A673 (cell line): ENCODE measurements around the gene PDE9A. TPM values are rescaled to one million over a fixed set of nuclear protein-coding genes. Genes with fewer than 3 reads are reported as not detected.

Source experiments
- BruUV-seq: library from RNA; stranded (reverse); fragments of 400-500 nt; replicated peaks from 2 replicates; lab custom pipeline; 2021; lab: Mats Ljungman, UMichigan
- CTCF ChIA-PET: fragments of 300-600 bp; sonication (Branson Sonifier 250); formaldehyde crosslinking; loops from one replicate; lab custom pipeline; 2022; ENCODE audit warnings: antibody characterized with exemption; lab: Charles Lee
- POLR2A ChIA-PET: fragments of 300-600 bp; sonication (Branson Sonifier 250); formaldehyde crosslinking; loops from one replicate; lab custom pipeline; 2022; ENCODE audit warnings: antibody characterized with exemption; ENCODE audit not compliant: low non-redundant PET; lab: Charles Lee
- DNase-seq: peaks from one replicate; pipeline ENCODE4 v3.0.0-alpha.2; 2015; ENCODE audit warnings: low spot score
- H3K27ac ChIP-seq: fragments of 200-600 bp; sonication (generic); 2 replicates; pipeline ENCODE4 v1.5.1; 2016; ENCODE audit warnings: mixed run types, low read depth, mild to moderate bottlenecking, mixed read lengths, antibody characterized with exemption, low read length; ENCODE audit not compliant: poor library complexity, severe bottlenecking
- H3K27me3 ChIP-seq: fragments of 200-600 bp; sonication (generic); replicated peaks from 2 replicates; pipeline ENCODE4 v1.6.1; 2017; ENCODE audit warnings: mixed run types, low read depth, mild to moderate bottlenecking, mixed read lengths, antibody characterized with exemption, low read length; ENCODE audit not compliant: insufficient read depth, poor library complexity
- H3K36me3 ChIP-seq: fragments of 200-600 bp; sonication (generic); 2 replicates; pipeline ENCODE4 v1.6.1; 2016; ENCODE audit warnings: mixed run types, mild to moderate bottlenecking, mixed read lengths, antibody characterized with exemption, low read length; ENCODE audit not compliant: insufficient read depth, poor library complexity, severe bottlenecking
- H3K4me1 ChIP-seq: fragments of 200-600 bp; sonication (generic); 2 replicates; pipeline ENCODE4 v1.6.1; 2017; ENCODE audit warnings: mixed run types, mild to moderate bottlenecking, mixed read lengths, antibody characterized with exemption, low read length; ENCODE audit not compliant: insufficient read depth, poor library complexity, severe bottlenecking
- H3K4me3 ChIP-seq: fragments of 200-600 bp; sonication (generic); 2 replicates; pipeline ENCODE4 v1.5.1; 2016; ENCODE audit warnings: low read depth, mixed run types, mild to moderate bottlenecking, mixed read lengths, low read length; ENCODE audit not compliant: poor library complexity, severe bottlenecking
- H3K9me3 ChIP-seq: fragments of 200-600 bp; sonication (generic); 2 replicates; pipeline ENCODE4 v1.6.1; 2016; ENCODE audit warnings: mixed run types, low read depth, mild to moderate bottlenecking, mixed read lengths, antibody characterized with exemption, low read length; ENCODE audit not compliant: poor library complexity, severe bottlenecking
- CTCF ChIP-seq: fragments of 300-800, 200-600 bp; sonication (generic); conservative IDR thresholded peaks from 2 replicates; pipeline ENCODE4 v1.5.1; 2017; ENCODE audit warnings: low read depth, mild to moderate bottlenecking, antibody characterized with exemption, low read length, moderate library complexity, mixed read lengths
- EZH2 ChIP-seq: fragments of 200-600 bp; sonication (generic); IDR thresholded peaks from 2 replicates; pipeline ENCODE4 v1.6.1; 2017; ENCODE audit warnings: borderline replicate concordance, low read depth, mild to moderate bottlenecking, mixed read lengths, antibody characterized with exemption, low read length; ENCODE audit not compliant: poor library complexity, severe bottlenecking
- intact Hi-C: fragments of 100-400 bp; cut with micrococcal nuclease; formaldehyde crosslinking; loops from one replicate; pipeline ENCODE4 v1.10.0; 2022; ENCODE audit not compliant: unreplicated experiment
- total RNA-seq: library from RNA; stranded (reverse); gene quantifications from 2 replicates; pipeline ENCODE4 v1.2.3, GENCODE V29; 2021

The PDE9A gene
- total RNA-seq, 1 experiment from 2014 or later = 14.3 TPM

GRCh38 chr21:42651515-42652401, 1.7 kb upstream of the PDE9A start:
- H3K36me3 ChIP-seq = no peaks in the 10 kb centered on the region
- peaks cover 20% of the 10 kb centered on the region for H3K4me1 ChIP-seq
- no peaks in the 10 kb centered on the region for H3K9me3 ChIP-seq
- no peak for DNase-seq
- no peak for TF ChIP-seq EZH2
- TF ChIP-seq CTCF = no peak
- no TSS peak for BruUV-seq
- CTCF ChIA-PET = no interaction called here
- POLR2A ChIA-PET = no interaction called here
- no peak overlapping the region for H3K27ac ChIP-seq
- no peak overlapping the region for H3K4me3 ChIP-seq
- H3K27me3 ChIP-seq = no peaks in the 10 kb centered on the region
- intact Hi-C loops = no loop called here

- intact Hi-C loops = no loop called here
- CTCF ChIA-PET = interaction anchor here (0.6 kb wide), 1 partner anchor 36 kb away, joined by 3 read pairs; no protein-coding TSS in a partner anchor
- no peak overlapping the region for H3K27ac ChIP-seq
Measured at GRCh38 chr21:42652527-42653230, 742 bp upstream of the PDE9A start.

More at GRCh38 chr21:42652527-42653230, 742 bp upstream of the PDE9A start:
- TF ChIP-seq EZH2 = no peak
- TF ChIP-seq CTCF = no peak
- H3K9me3 ChIP-seq = no peaks in the 10 kb centered on the region
- no peaks in the 10 kb centered on the region for H3K36me3 ChIP-seq
- H3K27me3 ChIP-seq = no peaks in the 10 kb centered on the region
- peak overlapping the region; percentile 46 for H3K4me3 ChIP-seq
- no TSS peak for BruUV-seq
- H3K4me1 ChIP-seq = peaks cover 20% of the 10 kb centered on the region
- POLR2A ChIA-PET = no interaction called here
- peak; percentile 27 for DNase-seq
